ENCODE data around the gene FSTL3.

- no peak for TF ChIP-seq CTCF (IDR thresholded peaks at IDR 0.05)
- TF ChIP-seq POLR2A (IDR thresholded peaks at IDR 0.05), result no peak
Measured at GRCh38 chr19:728011-728410, 51.8 kb downstream of the FSTL3 start.
